ENCODE results near the gene SLC2A2. TPM values are rescaled to one million over a fixed set of nuclear protein-coding genes. Genes with fewer than 3 reads are reported as not detected.

SLC2A2 gene
- total RNA-seq (not detected), polyA plus RNA-seq (0.09 TPM)

DNA sequence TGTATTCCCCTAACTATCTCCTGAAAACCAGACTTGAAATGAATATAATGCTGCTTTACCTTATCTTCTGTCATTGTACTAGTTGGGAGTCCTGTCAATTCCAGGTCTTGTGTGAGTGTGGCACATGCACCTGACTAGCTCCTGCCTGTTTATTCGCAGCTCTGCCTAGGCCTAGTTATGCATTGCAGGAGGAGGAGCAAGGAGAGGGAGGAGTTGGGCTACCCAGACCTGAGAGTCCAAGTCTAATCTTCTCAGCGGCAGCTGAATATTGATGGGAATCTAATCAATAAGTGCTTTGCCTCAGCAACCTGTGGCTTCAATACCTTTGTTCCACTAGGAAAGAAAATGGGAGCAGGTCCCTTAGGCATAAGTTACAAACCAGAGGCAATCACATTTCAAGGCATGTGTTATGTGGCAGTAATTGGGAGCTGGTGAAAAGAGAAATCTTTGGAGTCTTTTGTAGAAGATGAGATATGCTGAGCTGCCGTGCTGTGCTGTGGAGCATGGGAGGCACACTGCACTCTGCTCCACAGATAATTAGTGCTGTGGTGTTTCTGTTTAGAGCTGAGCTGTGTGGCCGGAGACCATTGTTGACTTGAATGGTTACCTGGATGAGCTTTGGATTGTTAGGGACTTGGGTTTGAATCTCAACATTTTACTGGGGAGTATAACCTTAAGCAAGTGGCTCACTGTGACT, at the start of gene SLC2A2:
Gene SLC2A2 (minus strand): TSS at position 124 of the 697 bp plus-strand sequence. CDS start 50 bp downstream, at position 74.
- no peaks in the 10 kb centered on the region for H3K36me3 ChIP-seq (ENCODE audit: insufficient read depth)
- no peak within 1 kb of the TSS for H3K4me3 ChIP-seq (ENCODE audit: low read depth, low read length)
- H3K4me1 ChIP-seq (ENCODE audit: insufficient read depth) = no peaks in the 10 kb centered on the region
- no peak within 1 kb of the TSS for H3K27ac ChIP-seq (ENCODE audit: low read depth)
- 97% methylated on average over 4 of the region's 4 CpGs for WGBS
- DNase-seq (ENCODE audit: extremely low spot score) = no peak

DNA sequence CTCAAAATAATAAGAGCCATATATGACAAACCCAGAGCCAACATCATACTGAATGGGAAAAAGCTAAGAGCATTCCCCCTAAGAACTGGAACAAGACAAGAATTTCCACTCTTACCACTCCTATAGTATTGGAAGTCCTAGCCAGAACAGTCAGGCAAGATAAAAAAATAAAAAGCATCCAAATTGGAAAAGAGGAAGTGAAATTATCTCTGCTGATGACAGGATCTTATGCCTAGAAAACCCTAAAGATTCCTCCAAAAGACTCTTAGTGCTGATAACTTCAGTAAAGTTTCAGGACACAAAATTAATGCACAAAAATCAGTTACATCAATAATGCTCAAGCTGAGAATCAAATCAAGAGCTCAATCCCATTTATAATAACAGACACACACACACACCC, 45.9 kb upstream of the SLC2A2 start:
- no peak overlapping the region for H3K4me3 ChIP-seq (ENCODE audit: low read depth, low read length)
- no peak for DNase-seq (ENCODE audit: extremely low spot score)
- no peak overlapping the region for H3K27ac ChIP-seq (ENCODE audit: low read depth)

DNA sequence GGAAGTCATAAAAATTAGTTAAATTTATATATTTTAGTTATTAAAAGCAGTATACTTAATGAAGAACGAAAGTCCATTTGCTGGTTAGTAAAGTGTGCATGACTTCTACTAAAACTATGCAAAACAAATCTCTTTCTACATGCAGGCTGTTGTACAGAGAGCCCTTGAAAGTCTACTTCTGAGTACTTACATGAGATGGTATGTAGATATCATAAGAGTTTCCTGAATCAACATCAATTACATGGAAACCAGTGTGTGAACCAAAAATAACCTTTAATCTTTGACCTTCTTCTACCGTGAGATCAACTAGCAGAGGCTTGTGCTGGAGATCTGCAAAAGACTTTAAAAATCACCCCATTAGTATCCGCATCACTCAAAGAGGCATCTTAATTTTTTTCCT, 42.1 kb upstream of the SLC2A2 start:
- Histone ChIP-seq H3K27ac (ENCODE audit: low read depth) (no peak overlapping the region), H3K4me3 (ENCODE audit: low read depth, low read length) (no peak overlapping the region), H3K4me1 (ENCODE audit: insufficient read depth) (no peaks in the 10 kb centered on the region), H3K36me3 (ENCODE audit: insufficient read depth) (peaks cover 4% of the 10 kb centered on the region)
- DNase-seq (ENCODE audit: extremely low spot score) = no peak
- 79% methylated on average over 3 of the region's 3 CpGs for WGBS

More for the DNA sequence above, 45.9 kb upstream of the SLC2A2 start:
- H3K4me1 ChIP-seq (ENCODE audit: insufficient read depth) = no peaks in the 10 kb centered on the region
- peaks cover 2% of the 10 kb centered on the region for H3K36me3 ChIP-seq (ENCODE audit: insufficient read depth)

DNA sequence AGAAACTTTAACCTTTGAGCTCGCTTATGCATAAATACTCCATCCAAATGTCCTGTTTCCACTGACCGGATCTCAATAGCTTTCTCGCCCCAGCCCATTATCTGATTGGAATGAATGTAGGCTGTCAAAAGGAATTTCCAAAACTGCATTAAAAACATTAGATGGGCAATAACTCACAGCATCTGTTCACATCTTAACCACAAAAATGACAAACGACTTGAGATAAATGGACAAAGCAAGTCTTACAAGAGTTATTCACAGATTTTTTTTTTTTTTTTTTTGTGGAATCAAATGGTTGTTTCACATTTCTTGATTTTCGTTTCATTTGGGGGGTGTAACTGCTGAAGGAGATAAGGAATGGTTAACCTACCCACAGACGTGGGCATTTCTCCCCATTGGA, 39.7 kb upstream of the SLC2A2 start:
- no peaks in the 10 kb centered on the region for H3K4me1 ChIP-seq (ENCODE audit: insufficient read depth)
- H3K36me3 ChIP-seq (ENCODE audit: insufficient read depth) = peaks cover 4% of the 10 kb centered on the region
- no peak overlapping the region for H3K27ac ChIP-seq (ENCODE audit: low read depth)
- DNase-seq (ENCODE audit: extremely low spot score) = no peak
- 89% methylated on average over 6 of the region's 6 CpGs for WGBS
- H3K4me3 ChIP-seq (ENCODE audit: low read depth, low read length) = no peak overlapping the region

DNA sequence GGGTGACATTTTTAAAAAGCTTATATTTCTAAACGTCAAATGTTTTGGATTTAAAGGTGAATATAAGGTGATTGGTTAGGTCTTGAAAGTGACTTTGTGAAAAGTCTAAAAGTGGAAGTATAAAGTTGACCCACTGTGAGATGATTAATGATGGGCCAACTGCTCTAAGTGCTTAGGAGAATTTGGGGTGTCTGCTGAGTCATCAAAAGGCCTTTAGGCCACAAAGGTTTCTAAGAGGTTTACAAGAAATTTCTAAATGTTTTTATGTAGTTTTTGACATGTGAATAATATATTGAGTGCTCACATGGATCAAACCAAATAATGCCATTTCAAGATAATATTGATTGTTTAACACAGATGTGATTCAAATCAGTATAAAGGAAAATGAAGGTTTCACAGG, 39.2 kb upstream of the SLC2A2 start:
- DNase-seq (ENCODE audit: extremely low spot score) = no peak
- Histone ChIP-seq H3K4me3 (ENCODE audit: low read depth, low read length) (no peak overlapping the region), H3K36me3 (ENCODE audit: insufficient read depth) (peaks cover 4% of the 10 kb centered on the region), H3K27ac (ENCODE audit: low read depth) (no peak overlapping the region), H3K4me1 (ENCODE audit: insufficient read depth) (no peaks in the 10 kb centered on the region)
- WGBS = 91% methylated on average over 1 of the region's 1 CpG

DNA sequence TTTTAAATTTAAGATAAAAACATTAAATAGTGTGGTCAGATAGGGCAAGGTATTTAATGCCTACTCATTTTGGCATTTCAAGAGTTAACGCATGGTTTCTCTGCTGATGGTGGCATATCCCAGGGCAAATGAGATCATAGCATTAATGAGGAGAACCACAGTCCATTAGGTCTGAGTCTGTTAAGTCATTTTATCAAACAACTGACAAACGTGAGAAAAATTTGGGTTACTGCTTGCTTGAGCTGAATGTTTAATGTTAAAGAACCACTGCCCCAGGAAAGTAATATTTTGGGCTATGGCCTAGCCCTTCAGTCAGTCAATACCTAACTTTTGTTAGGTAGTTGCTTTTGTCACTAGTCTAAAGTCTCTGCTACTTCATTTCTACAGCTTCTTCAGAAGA, 37.9 kb upstream of the SLC2A2 start:
- DNase-seq (ENCODE audit: extremely low spot score) = no peak
- WGBS = 80% methylated on average over 2 of the region's 2 CpGs
- H3K27ac ChIP-seq (ENCODE audit: low read depth) = no peak overlapping the region
- no peak overlapping the region for H3K4me3 ChIP-seq (ENCODE audit: low read depth, low read length)
- no peaks in the 10 kb centered on the region for H3K4me1 ChIP-seq (ENCODE audit: insufficient read depth)
- H3K36me3 ChIP-seq (ENCODE audit: insufficient read depth) = peaks cover 4% of the 10 kb centered on the region

DNA sequence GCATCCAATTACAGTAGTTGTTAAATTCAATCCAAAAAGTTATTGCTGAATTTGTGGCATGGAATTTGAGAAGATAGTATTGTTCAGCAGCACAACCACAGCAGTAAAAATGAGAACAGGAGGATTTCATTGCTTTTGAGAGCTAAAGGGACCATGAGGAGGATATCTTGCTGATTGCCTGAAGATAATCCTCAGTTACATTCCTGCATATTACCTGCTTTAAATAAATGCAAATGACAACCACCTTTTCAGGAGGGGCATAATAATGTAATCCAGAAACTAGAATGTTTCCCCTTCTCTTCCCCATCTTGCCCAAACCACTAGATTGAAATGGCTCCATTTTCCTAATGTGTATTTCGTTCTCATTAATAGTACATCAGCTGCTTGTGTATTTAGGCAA, 35.2 kb upstream of the SLC2A2 start:
- DNase-seq (ENCODE audit: extremely low spot score) = no peak
- H3K36me3 ChIP-seq (ENCODE audit: insufficient read depth) = peaks cover 2% of the 10 kb centered on the region
- 100% methylated on average over 1 of the region's 1 CpG for WGBS
- H3K4me1 ChIP-seq (ENCODE audit: insufficient read depth) = no peaks in the 10 kb centered on the region
- H3K4me3 ChIP-seq (ENCODE audit: low read depth, low read length) = no peak overlapping the region
- H3K27ac ChIP-seq (ENCODE audit: low read depth) = no peak overlapping the region

DNA sequence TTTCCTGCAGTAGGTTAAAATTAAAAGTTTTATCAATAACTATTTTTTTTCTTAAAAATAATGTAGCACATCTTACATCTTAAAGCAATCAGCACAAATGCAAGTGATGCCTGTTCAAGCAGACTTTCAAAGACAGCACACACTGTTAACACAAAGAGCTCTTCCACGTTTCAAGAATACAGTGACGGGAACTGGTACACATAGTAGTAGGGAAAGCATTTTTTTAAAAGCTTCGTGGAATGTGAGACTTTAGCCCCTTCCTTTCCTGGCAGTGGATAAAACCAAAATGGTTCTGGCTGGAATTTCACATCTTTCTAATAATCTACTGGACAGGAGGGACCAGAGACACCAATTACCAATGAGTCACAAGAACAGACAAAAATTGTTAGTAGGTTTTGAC, 33.5 kb upstream of the SLC2A2 start:
- no peak overlapping the region for H3K4me3 ChIP-seq (ENCODE audit: low read depth, low read length)
- no peaks in the 10 kb centered on the region for H3K36me3 ChIP-seq (ENCODE audit: insufficient read depth)
- DNase-seq (ENCODE audit: extremely low spot score) = no peak
- no peaks in the 10 kb centered on the region for H3K4me1 ChIP-seq (ENCODE audit: insufficient read depth)
- WGBS = 72% methylated on average over 3 of the region's 3 CpGs
- no peak overlapping the region for H3K27ac ChIP-seq (ENCODE audit: low read depth)

DNA sequence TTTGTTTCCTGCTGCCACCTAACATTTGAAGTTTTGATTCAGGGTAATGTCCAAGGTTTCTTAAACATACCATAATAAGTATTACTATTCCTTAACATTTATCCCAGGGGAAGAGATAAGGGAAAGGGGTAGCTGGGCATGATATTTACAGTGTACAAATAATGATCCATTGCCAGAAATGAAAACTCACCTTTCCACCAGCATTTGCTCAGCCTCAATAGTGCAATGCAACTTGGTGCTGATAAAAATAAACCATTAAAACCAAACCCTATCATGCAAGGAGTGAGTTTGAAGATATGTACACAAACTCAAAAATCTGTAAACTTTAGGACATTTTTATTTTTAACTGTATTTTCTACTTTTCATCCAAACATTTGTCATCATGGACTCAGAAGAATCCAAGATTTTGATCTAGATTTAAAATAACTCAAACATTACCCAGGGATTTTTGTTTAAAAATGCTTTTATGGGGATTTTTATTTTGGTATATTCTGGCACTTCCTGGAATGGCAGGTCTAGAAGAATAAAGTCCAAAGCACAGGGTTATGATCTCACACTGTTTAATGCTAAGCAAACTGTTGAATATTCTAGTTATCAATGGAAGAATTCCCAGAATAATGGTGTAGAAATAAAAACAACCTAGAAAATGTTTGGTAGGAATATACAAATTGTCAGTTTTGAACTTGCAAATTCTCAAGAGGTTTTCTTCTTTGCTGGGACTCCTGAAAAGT, 32.5 kb upstream of the SLC2A2 start:
- Histone ChIP-seq H3K4me1 (ENCODE audit: insufficient read depth) (no peaks in the 10 kb centered on the region), H3K27ac (ENCODE audit: low read depth) (no peak overlapping the region), H3K4me3 (ENCODE audit: low read depth, low read length) (no peak overlapping the region), H3K36me3 (ENCODE audit: insufficient read depth) (no peaks in the 10 kb centered on the region)
- no peak for DNase-seq (ENCODE audit: extremely low spot score)

DNA sequence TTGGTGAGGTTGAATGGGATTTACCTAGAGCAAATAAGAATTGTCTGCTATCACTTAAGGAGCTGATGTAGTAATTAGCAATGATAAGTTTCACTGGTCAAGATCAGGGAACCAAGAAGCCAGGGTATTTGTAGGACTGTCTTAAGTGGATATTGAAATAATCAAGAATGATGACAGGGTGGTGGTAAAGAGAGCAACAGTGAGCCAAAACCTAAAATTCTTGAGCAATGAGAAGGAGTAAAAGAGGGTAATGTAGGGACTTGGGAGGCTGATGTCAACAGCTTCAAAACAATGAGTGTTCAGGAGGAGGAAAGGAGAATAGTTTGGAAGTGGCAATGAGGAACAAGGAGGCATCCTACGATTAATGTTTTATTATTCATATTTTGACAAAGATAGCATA, 31.5 kb upstream of the SLC2A2 start:
- H3K27ac ChIP-seq (ENCODE audit: low read depth) = no peak overlapping the region
- no peaks in the 10 kb centered on the region for H3K36me3 ChIP-seq (ENCODE audit: insufficient read depth)
- 88% methylated on average over 1 of the region's 1 CpG for WGBS
- H3K4me3 ChIP-seq (ENCODE audit: low read depth, low read length) = no peak overlapping the region
- H3K4me1 ChIP-seq (ENCODE audit: insufficient read depth) = no peaks in the 10 kb centered on the region
- DNase-seq (ENCODE audit: extremely low spot score) = no peak

DNA sequence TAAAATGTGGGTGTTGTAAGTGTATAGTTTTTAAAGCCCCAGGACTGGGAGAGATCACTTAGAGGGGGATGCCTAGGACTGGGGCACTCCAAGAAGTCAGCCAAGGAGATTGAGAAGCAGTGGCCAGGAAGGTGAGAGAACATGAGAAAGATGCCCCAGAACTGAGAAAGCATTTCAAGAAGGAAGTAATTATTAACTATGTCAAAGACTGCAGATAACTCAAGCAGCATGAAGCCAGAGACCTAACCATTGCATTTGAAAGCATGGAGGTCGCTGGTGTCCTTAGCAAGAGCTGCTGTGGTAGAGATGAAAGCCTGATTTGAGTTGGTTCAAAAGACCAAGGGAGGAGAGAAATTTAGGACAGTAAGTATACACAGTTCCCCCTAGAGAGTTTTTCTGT, 30.6 kb upstream of the SLC2A2 start:
- no peak overlapping the region for H3K27ac ChIP-seq (ENCODE audit: low read depth)
- no peak for DNase-seq (ENCODE audit: extremely low spot score)
- H3K4me1 ChIP-seq (ENCODE audit: insufficient read depth) = no peaks in the 10 kb centered on the region
- H3K4me3 ChIP-seq (ENCODE audit: low read depth, low read length) = no peak overlapping the region
- H3K36me3 ChIP-seq (ENCODE audit: insufficient read depth) = no peaks in the 10 kb centered on the region
- 46% methylated on average over 1 of the region's 1 CpG for WGBS

DNA sequence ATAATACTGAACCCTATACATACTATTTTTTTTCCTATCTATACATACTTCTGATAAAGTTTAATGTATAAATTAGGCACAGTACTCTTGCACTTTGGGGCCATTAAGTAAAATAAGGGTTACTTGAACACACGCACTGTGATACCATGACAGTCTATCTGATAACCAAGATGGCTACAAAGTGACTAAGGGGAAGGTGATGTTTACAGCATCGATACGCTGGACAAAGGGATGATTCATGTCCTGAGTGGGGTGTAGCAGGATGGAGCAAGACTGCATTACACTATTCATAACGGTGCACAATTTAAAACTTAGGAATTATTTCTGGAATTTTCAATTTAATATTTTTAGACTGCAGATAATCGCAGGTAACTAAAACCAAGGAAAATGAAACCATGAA, 30.0 kb upstream of the SLC2A2 start:
- Histone ChIP-seq H3K4me3 (ENCODE audit: low read depth, low read length) (no peak overlapping the region), H3K36me3 (ENCODE audit: insufficient read depth) (no peaks in the 10 kb centered on the region), H3K4me1 (ENCODE audit: insufficient read depth) (no peaks in the 10 kb centered on the region), H3K27ac (ENCODE audit: low read depth) (no peak overlapping the region)
- 83% methylated on average over 5 of the region's 5 CpGs for WGBS
- no peak for DNase-seq (ENCODE audit: extremely low spot score)

DNA sequence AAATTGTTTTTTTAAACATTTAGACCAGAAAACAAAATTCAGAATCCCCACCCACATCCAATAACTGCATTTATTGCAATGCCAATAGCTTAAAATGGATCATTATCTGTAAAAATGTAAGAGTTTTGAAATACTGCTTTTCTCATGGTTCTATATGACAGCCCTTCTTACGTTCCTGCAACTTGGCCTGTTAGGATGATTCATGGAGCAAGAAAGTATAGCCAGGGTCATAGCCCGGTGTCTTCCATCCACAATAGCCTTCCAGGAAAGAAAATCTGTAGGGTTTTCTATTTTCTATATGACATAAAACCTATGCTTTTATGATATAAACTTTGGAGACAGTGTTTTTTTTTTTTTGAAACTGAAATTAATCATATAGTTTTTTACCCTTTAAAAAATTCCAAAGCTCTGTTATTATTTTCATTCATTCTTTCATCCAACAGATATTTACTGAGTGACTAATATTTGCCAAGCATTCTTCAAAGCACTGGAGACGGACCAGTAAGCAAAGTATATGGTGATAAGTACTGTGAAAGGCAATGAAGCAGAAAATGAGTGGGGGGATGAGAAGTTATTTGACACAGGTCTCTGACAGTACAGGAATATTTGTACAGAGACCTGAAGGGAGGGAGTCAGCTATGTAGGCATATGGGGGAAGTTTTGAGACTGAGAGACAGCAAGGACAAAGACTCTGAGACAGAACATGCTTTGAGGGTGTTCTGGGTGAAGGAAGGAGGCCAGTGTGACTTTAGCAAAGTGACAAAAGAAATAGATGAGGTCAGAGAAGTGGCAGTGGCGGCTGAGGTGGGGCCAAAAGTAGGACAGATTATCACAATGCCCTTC, 29.0 kb upstream of the SLC2A2 start:
- no peak for DNase-seq (ENCODE audit: extremely low spot score)
- no peak overlapping the region for H3K4me3 ChIP-seq (ENCODE audit: low read depth, low read length)
- H3K4me1 ChIP-seq (ENCODE audit: insufficient read depth) = no peaks in the 10 kb centered on the region
- H3K36me3 ChIP-seq (ENCODE audit: insufficient read depth) = no peaks in the 10 kb centered on the region
- WGBS = 58% methylated on average over 4 of the region's 4 CpGs
- H3K27ac ChIP-seq (ENCODE audit: low read depth) = no peak overlapping the region

DNA sequence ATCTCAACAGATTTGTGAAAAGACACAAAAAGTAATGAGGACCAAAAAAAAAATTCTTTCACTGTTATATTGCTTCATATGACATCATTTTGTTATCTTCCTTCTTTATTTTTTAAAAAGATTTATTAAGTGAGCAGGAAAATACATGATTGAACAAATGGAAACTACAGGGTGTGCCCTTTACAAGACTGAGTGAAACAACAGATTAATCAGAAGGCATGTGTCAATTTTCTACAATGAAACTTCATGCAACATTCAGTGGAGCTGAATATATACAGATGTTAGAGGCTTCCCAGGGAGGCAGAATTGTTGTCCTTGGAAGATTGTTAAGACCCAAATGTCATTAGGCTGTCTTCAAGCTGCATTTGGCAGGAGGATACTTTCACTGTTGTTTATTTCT, 28.4 kb upstream of the SLC2A2 start:
- H3K4me3 ChIP-seq (ENCODE audit: low read depth, low read length) = no peak overlapping the region

More for the DNA sequence above, 28.4 kb upstream of the SLC2A2 start:
- no peak for DNase-seq (ENCODE audit: extremely low spot score)
- H3K36me3 ChIP-seq (ENCODE audit: insufficient read depth) = no peaks in the 10 kb centered on the region
- no peaks in the 10 kb centered on the region for H3K4me1 ChIP-seq (ENCODE audit: insufficient read depth)
- H3K27ac ChIP-seq (ENCODE audit: low read depth) = no peak overlapping the region
